Ovary (tissue), 9 donors: ENCODE results near the gene PRICKLE2. TPM values are rescaled to one million over a fixed set of nuclear protein-coding genes. Genes with fewer than 3 reads are reported as not detected.

Source experiments
- DNase-seq, 5 donors: peaks; one replicate each; pipeline ENCODE4 v3.0.0-alpha.2; 2019 to 2020
- H3K27ac ChIP-seq, 2 donors: fragments of 200-600 bp; one replicate each; pipeline versions ENCODE4 v1.5.1 to v1.8.0; 2019 to 2022
- H3K27me3 ChIP-seq: fragments of 200-600 bp; one replicate; pipeline ENCODE4 v1.8.0; 2022
- H3K36me3 ChIP-seq: fragments of 200-600 bp; sonication (generic); one replicate; pipeline ENCODE4 v1.5.1; 2019
- H3K4me1 ChIP-seq: one replicate; pipeline ENCODE4 v1.8.1; 2013; ENCODE audit warnings: mild to moderate bottlenecking, moderate library complexity; ENCODE audit not compliant: insufficient read depth
- H3K4me3 ChIP-seq: fragments of 200-600 bp; sonication (generic); one replicate; pipeline ENCODE4 v1.5.1; 2017
- H3K9me3 ChIP-seq, 2 donors: fragments of 200-600 bp in 1 of 2; sonication (generic) in 1 of 2; one replicate each; pipeline versions ENCODE4 v1.5.1 to v1.8.1; 2013 to 2019; ENCODE audit warnings: mild to moderate bottlenecking in 1 of 2, moderate library complexity in 1 of 2
- EP300 ChIP-seq: sonication (generic); formaldehyde crosslinking; IDR thresholded peaks from one replicate; pipeline ENCODE4 v1.6.1; 2017; ENCODE audit warnings: antibody characterized with exemption
- POLR2A ChIP-seq: fragments of 450-650 bp; IDR thresholded peaks from one replicate; pipeline ENCODE4 v1.6.1; 2017; ENCODE audit warnings: antibody characterized with exemption, mild to moderate bottlenecking, moderate library complexity
- WGBS, 3 donors: extraction: QIAGEN DNeasy Blood & Tissue Kit in 1 of 3; methylation state at CpG; one replicate each; pipeline versions ENCODE4 v1.1.5 to v1.1.7; 2013 to 2017; 5-methylcytosine and 5-hydroxymethylcytosine counted together
- intact Hi-C, 4 donors: fragments of 100-400 bp; cut with DNase I; formaldehyde crosslinking; loops; one replicate each; pipeline versions ENCODE4 v1.11.0 to v1.15.1; 2022 to 2023
- polyA plus RNA-seq, 2 donors: library from polyadenylated mRNA; stranded (reverse); fragments of 200-250 nt in 1 of 2; fragments of 350-450 nt in 1 of 2; fragmentation: Illumina TruSeq in 1 of 2; extraction: RNeasy Lipid Tissue Mini Kit (QIAGEN cat#74804) in 1 of 2; gene quantifications; one replicate each; pipeline ENCODE4 v1.2.3, GENCODE V29; 2013 to 2014
- total RNA-seq, 7 donors: library from RNA; depleted of rRNA in 2 of 7; stranded (reverse); fragments of >200 nt in 2 of 7; fragmentation: NEBNext Ultra II Directional in 3 of 7; extraction: Animal tissue kit (Norgen Biotek cat#: 25700) in 3 of 7; gene quantifications; one replicate each; pipeline versions ENCODE4 v1.1.0 to v1.2.4, GENCODE V29; 2016 to 2023
- TF ChIP-seq, protein P1 (sequence below), 3 donors: fragments of 450-650 bp in 2 of 3; fragments of 200-600 bp in 1 of 3; IDR thresholded peaks; one replicate each; pipeline versions ENCODE4 v1.5.1 to v1.8.0; 2016 to 2022; ENCODE audit warnings: antibody characterized with exemption in 3 of 3, mild to moderate bottlenecking in 1 of 3
- donor health status: DM: no; HTN: no; CAD: no; lungs with moderate emphysema.
- donor health status: DM: no; HTN: no; CAD: no.
- donor health status: Bipolar disorder and iron deficiency.
- donor health status: DM: yes; HTN: yes; CAD: no.
- donor health status: DM: no; HTN: no; CAD: no.
- donor health status: DM: yes; HTN: yes; CAD: no.

PRICKLE2 gene
- total and polyA plus RNA-seq, 9 donors: 6.3 to 34.8 (median 25.4) TPM

DNA sequence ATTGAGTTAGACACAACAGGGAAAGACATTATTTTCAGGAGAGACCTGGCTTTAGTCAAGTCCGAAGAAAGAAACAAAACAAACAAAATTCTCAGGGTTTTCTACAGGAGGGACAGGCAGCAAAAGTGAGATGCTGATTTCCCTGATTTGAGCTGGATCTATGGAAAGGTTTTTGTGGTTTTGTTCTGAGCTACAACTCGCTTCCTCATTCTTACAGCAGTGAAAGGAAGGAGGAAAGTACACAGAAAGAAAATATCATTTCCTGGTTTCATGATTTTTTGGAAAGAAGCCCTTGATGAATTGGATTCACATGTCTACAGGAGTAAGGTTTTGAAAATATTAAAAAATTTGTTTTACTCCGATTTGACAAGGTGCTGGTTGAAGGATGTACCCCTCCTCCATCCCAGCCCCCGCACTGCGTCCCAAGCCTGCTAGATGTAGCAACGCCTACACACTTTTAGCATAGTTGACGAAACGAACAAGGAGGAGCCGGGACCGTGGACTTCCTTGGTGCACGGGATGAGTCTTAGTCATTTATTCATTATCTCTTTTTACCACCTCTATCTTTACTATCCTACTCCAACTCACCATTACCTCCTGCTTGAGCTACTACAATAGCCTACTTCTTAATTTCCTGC, 10.8 kb downstream of the PRICKLE2 start:
- Histone ChIP-seq H3K4me3 (peak overlapping the region; percentile 11), H3K9me3 (no peaks in the 10 kb centered on the region), H3K27me3 (no peaks in the 10 kb centered on the region), H3K27ac (peak overlapping the region; percentile 58 to 81), H3K36me3 (no peaks in the 10 kb centered on the region), H3K4me1 (peaks cover 37% of the 10 kb centered on the region)
- whole genome bisulfite sequencing, 3 donors: 2 to 8% (median 5%) methylated on average over 11 of the region's 11 CpGs
- intact Hi-C loops: no loop called here
- peak; percentile 67 to 74 (median 69) for DNase-seq
- TF ChIP-seq, protein P1, sequence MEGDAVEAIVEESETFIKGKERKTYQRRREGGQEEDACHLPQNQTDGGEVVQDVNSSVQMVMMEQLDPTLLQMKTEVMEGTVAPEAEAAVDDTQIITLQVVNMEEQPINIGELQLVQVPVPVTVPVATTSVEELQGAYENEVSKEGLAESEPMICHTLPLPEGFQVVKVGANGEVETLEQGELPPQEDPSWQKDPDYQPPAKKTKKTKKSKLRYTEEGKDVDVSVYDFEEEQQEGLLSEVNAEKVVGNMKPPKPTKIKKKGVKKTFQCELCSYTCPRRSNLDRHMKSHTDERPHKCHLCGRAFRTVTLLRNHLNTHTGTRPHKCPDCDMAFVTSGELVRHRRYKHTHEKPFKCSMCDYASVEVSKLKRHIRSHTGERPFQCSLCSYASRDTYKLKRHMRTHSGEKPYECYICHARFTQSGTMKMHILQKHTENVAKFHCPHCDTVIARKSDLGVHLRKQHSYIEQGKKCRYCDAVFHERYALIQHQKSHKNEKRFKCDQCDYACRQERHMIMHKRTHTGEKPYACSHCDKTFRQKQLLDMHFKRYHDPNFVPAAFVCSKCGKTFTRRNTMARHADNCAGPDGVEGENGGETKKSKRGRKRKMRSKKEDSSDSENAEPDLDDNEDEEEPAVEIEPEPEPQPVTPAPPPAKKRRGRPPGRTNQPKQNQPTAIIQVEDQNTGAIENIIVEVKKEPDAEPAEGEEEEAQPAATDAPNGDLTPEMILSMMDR (IDR thresholded peaks at IDR 0.05): no peak
- no peak for TF ChIP-seq POLR2A
- no peak for TF ChIP-seq EP300

GRCh38 chr3:64213962-64214379, 11.3 kb downstream of the PRICKLE2 start:
- H3K4me1 ChIP-seq: peaks cover 35% of the 10 kb centered on the region
- peak; percentile 83 to 94 (median 87) for DNase-seq
- intact Hi-C loops: no loop called here
- TF ChIP-seq, protein P1 (IDR thresholded peaks at IDR 0.05): no peak
- TF ChIP-seq POLR2A (no peak), EP300 (no peak)
- no peaks in the 10 kb centered on the region for H3K36me3 ChIP-seq
- peak overlapping the region; percentile 58 to 81 for H3K27ac ChIP-seq
- no peaks in the 10 kb centered on the region for H3K27me3 ChIP-seq
- peak overlapping the region; percentile 11 for H3K4me3 ChIP-seq
- WGBS, 3 donors: 1 to 3% (median 2%) methylated on average over 8 of the region's 8 CpGs
- no peaks in the 10 kb centered on the region for H3K9me3 ChIP-seq

GRCh38 chr3:64213224-64213878, 11.9 kb downstream of the PRICKLE2 start:
- intact Hi-C loops: no loop called here
- DNase-seq: no peak
- H3K4me1 ChIP-seq: peaks cover 35% of the 10 kb centered on the region

DNA sequence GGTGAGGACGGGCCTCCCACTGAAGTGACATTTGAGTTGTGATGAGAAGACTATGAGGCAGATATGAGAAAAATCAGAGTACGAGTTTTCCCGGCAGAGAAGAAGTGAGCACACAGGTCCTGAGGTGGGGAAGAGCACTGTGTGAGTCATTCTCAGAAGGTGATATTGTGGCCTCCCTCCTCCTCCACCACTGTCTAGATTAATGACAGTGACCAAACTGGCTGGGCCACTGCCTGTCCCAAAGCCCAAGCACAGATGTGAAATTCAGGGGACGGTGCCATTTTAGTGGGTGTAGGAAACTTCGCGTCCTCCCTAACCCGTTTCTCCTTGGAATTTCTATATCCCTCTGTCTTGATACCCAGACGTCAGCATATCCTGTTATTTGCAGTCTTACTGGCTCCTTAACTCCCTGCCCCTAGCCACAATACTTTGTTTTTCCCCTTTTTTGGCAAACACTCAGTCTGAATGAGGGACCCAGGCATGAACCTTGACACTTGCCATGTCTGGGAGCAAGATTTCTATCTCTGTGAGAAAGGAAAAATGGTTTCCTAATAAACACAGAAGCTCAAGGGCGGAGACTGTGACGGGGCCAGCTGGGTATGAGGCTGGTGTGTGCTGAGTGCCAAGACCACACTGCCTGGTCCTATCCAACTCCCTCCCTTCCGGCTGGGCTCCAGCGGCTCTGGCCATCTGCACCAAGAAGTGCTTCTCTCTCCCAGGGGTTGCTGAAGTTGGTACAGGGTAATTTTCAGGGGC, 15.2 kb downstream of the PRICKLE2 start:
- H3K27me3 ChIP-seq: no peaks in the 10 kb centered on the region
- DNase-seq: peak; percentile 56 to 80 (median 73)
- TF ChIP-seq EP300 (no peak), POLR2A (no peak)
- TF ChIP-seq, protein P1 (IDR thresholded peaks at IDR 0.05): no peak
- no peaks in the 10 kb centered on the region for H3K9me3 ChIP-seq
- WGBS, 3 donors: 26 to 38% (median 29%) methylated on average over 12 of the region's 12 CpGs
- no peak overlapping the region for H3K4me3 ChIP-seq
- H3K27ac ChIP-seq: peak overlapping the region in 1 of 2 donors; percentile 52
- H3K4me1 ChIP-seq: peaks cover 44% of the 10 kb centered on the region
- intact Hi-C loops: no loop called here
- H3K36me3 ChIP-seq: no peaks in the 10 kb centered on the region

More at GRCh38 chr3:64213224-64213878, 11.9 kb downstream of the PRICKLE2 start:
- TF ChIP-seq POLR2A: no peak
- no peak for TF ChIP-seq EP300
- TF ChIP-seq, protein P1 (IDR thresholded peaks at IDR 0.05): no peak
- Histone ChIP-seq H3K36me3 (no peaks in the 10 kb centered on the region), H3K27me3 (no peaks in the 10 kb centered on the region), H3K27ac (peak overlapping the region; percentile 58 to 81), H3K9me3 (no peaks in the 10 kb centered on the region), H3K4me3 (no peak overlapping the region)
- WGBS, 3 donors: 66 to 68% (median 68%) methylated on average over 9 of the region's 9 CpGs
